Aorta (tissue), 5 donors: ENCODE measurements around the gene HOXD1. TPM values are rescaled to one million over a fixed set of nuclear protein-coding genes. Genes with fewer than 3 reads are reported as not detected.

ENCODE experiments used
- ATAC-seq: fragments of 200-7000 bp; cut with Tn5 transposase; one replicate; pipeline ENCODE4 v1.9.1; 2022; ENCODE audit warnings: moderate library complexity; ENCODE audit not compliant: low FRiP score
- DNase-seq, 2 donors: peaks; one replicate each; pipeline ENCODE4 v3.0.0-alpha.2; 2020
- H3K27ac ChIP-seq, 2 donors: one replicate each; pipeline ENCODE4 v1.5.1; 2013; ENCODE audit warnings: low read length in 2 of 2, mild to moderate bottlenecking in 2 of 2, moderate library complexity in 2 of 2, control low read depth in 1 of 2, inconsistent platforms in 1 of 2, low read depth in 1 of 2
- H3K27me3 ChIP-seq, 2 donors: one replicate each; pipeline ENCODE4 v1.6.1; 2013; ENCODE audit warnings: control low read depth in 1 of 2, low read length in 1 of 2, mild to moderate bottlenecking in 1 of 2, moderate library complexity in 1 of 2; ENCODE audit not compliant: insufficient read depth in 2 of 2, control insufficient read depth in 1 of 2
- H3K36me3 ChIP-seq, 2 donors: one replicate each; pipeline ENCODE4 v1.6.1; 2013; ENCODE audit warnings: control low read depth in 1 of 2, low read length in 1 of 2, mild to moderate bottlenecking in 1 of 2; ENCODE audit not compliant: insufficient read depth in 2 of 2, control insufficient read depth in 1 of 2
- H3K4me1 ChIP-seq, 2 donors: one replicate each; pipeline ENCODE4 v1.6.1; 2013; ENCODE audit warnings: low read length in 2 of 2, control low read depth in 1 of 2, mild to moderate bottlenecking in 1 of 2, moderate library complexity in 1 of 2; ENCODE audit not compliant: insufficient read depth in 2 of 2, control insufficient read depth in 1 of 2
- H3K4me3 ChIP-seq, 2 donors: one replicate each; pipeline ENCODE4 v1.5.1; 2013; ENCODE audit warnings: low read length in 2 of 2, control low read depth in 1 of 2, mild to moderate bottlenecking in 1 of 2
- H3K9me3 ChIP-seq: one replicate; pipeline ENCODE4 v1.6.1; 2013; ENCODE audit warnings: mild to moderate bottlenecking, low read length; ENCODE audit not compliant: control insufficient read depth
- WGBS, 2 donors: extraction: QIAGEN DNeasy Blood & Tissue Kit; methylation state at CpG; one replicate each; pipeline ENCODE4 v1.1.7; 2013; 5-methylcytosine and 5-hydroxymethylcytosine counted together
- intact Hi-C, 2 donors: fragments of 100-400 bp; cut with DNase I; formaldehyde crosslinking; loops; one replicate each; pipeline versions ENCODE4 v1.14.2 to v1.15.0; 2022
- polyA plus RNA-seq, 2 donors: library from polyadenylated mRNA; stranded (reverse); fragments of 200-250 nt; gene quantifications; one replicate each; pipeline ENCODE4 v1.2.3, GENCODE V29; 2013
- total RNA-seq, 2 donors: library from RNA; stranded (reverse); fragmentation: NEBNext Ultra II Directional; extraction: Animal tissue kit (Norgen Biotek cat#: 25700); gene quantifications; one replicate each; pipeline ENCODE4 v1.2.1, GENCODE V29; 2021
- donor health status: healthy with polysubstance abuse.
- donor health status: Bipolar disorder and iron deficiency.
- donor health status: DM: no; HTN: no; CAD: no.
- donor health status: DM: no; HTN: no; CAD: no.
- donor health status: DM: yes; HTN: yes; CAD: no.

Gene HOXD1
- total and polyA plus RNA-seq, 4 donors: 0.31 to 2.2 (median 1.1) TPM

- H3K27ac ChIP-seq: no peak overlapping the region
- DNase-seq (peak in 1 of 2 donors; percentile 72), ATAC-seq (no peak)
- intact Hi-C loops: no loop called here
- peaks cover 0 to 2% of the 10 kb centered on the region in 2 donors for H3K27me3 ChIP-seq
- H3K36me3 ChIP-seq: no peaks in the 10 kb centered on the region
- H3K4me1 ChIP-seq: no peaks in the 10 kb centered on the region
- no peak overlapping the region for H3K4me3 ChIP-seq
- 55 to 72% methylated on average over 43 of the region's 43 CpGs for WGBS, 2 donors
- no peaks in the 10 kb centered on the region for H3K9me3 ChIP-seq
Measured at GRCh38 chr2:176157499-176158185, 30.8 kb upstream of the HOXD1 start.

DNA sequence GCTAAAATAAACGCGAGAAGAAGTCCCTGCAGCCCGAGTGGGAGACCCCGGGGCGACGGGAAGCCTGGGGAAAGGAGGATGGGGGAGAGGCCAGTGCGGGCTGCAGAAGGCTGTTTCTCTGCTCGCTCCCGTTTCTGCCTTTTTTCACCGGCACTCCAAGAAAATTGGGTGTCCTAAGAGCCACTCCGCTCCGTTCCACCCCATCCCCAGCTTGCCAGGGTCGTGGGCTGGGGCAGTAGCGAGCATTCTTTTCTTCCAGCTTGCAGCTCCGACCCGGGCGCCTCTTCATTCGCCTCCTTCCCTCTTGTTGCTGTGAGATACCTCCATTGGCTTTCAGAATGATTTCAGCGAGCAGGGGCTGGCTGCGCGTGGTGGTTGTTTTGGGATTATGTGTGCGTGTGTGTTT, 30.3 kb upstream of the HOXD1 start:
- Histone ChIP-seq H3K27me3 (peaks cover 0 to 2% of the 10 kb centered on the region in 2 donors), H3K36me3 (no peaks in the 10 kb centered on the region)

GRCh38 chr2:176158855-176159662, 29.4 kb upstream of the HOXD1 start:
- Histone ChIP-seq H3K4me1 (no peaks in the 10 kb centered on the region), H3K4me3 (no peak overlapping the region)
- peak in 1 of 2 donors; percentile 64 for DNase-seq

More for the DNA sequence above, 30.3 kb upstream of the HOXD1 start:
- H3K4me3 ChIP-seq: no peak overlapping the region
- no peaks in the 10 kb centered on the region for H3K4me1 ChIP-seq
- H3K27ac ChIP-seq: no peak overlapping the region
- intact Hi-C loops: no loop called here
- DNase-seq: peak in 1 of 2 donors; percentile 31
- ATAC-seq: no peak
- H3K9me3 ChIP-seq: no peaks in the 10 kb centered on the region
- 72 to 80% methylated on average over 22 of the region's 22 CpGs for WGBS, 2 donors

GRCh38 chr2:176159663-176160250, 28.7 kb upstream of the HOXD1 start:
- no peaks in the 10 kb centered on the region for H3K36me3 ChIP-seq
- H3K27me3 ChIP-seq: peaks cover 0 to 2% of the 10 kb centered on the region in 2 donors
- peaks cover 1% of the 10 kb centered on the region for H3K9me3 ChIP-seq
- ATAC-seq (no peak), DNase-seq (peak in 1 of 2 donors; percentile 77)
- peak overlapping the region in 1 of 2 donors; percentile 10 for H3K4me3 ChIP-seq
- intact Hi-C loops: no loop called here
- 27 to 36% methylated on average over 43 to 44 of the region's 44 CpGs for WGBS, 2 donors
- no peaks in the 10 kb centered on the region for H3K4me1 ChIP-seq
- no peak overlapping the region for H3K27ac ChIP-seq

More at GRCh38 chr2:176158855-176159662, 29.4 kb upstream of the HOXD1 start:
- peaks cover 0 to 2% of the 10 kb centered on the region in 2 donors for H3K27me3 ChIP-seq
- H3K9me3 ChIP-seq: no peaks in the 10 kb centered on the region
- no peaks in the 10 kb centered on the region for H3K36me3 ChIP-seq
- no peak overlapping the region for H3K27ac ChIP-seq
- 62 to 70% methylated on average over 39 of the region's 39 CpGs for WGBS, 2 donors
- peak; percentile 7 for ATAC-seq
- intact Hi-C loops: no loop called here

DNA sequence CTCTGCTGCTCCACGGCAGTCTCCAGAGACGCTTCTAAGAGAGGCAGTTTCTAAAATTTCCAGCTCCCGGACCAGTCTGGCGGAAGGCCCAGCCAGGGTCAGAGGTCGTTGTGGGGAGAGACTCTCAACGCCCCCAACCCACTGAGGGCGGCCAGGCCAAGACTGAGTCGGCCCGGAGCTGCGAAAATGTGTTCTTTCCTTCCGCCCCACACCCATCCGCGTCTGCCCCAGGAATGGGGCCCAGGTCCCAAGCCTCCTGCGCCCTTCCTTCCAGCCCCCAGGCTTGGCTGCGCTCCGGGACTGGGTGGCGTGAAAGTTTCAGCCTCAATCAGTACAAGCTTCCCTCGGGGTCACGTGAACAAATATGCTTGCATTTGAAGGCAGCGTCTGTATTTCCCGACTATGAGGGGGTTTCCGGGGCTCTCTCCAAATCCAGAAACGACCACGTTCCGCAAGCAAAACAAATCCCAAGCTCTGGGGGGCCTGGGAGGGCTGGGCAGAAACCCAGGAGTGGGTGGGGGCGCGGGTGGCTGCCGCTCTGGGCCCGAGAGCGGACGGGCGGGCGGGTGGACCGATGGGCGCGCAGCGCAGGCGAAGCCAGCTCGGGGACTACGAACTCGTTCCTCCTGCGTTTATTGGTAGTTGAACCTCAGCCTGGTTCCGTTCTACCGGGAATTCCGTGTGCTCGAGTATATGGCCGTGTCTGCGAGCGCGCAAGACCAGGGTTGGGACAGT, 28.1 kb upstream of the HOXD1 start:
- H3K36me3 ChIP-seq: no peaks in the 10 kb centered on the region
- H3K27me3 ChIP-seq: peaks cover 0 to 3% of the 10 kb centered on the region in 2 donors
- peaks cover 1% of the 10 kb centered on the region for H3K9me3 ChIP-seq
- DNase-seq: peak in 1 of 2 donors; percentile 76
- H3K27ac ChIP-seq: no peak overlapping the region
- peak; percentile 34 for ATAC-seq
- H3K4me1 ChIP-seq: no peaks in the 10 kb centered on the region
- H3K4me3 ChIP-seq: peak overlapping the region in 1 of 2 donors; percentile 10
- intact Hi-C loops: no loop called here
- WGBS, 2 donors: 10 to 14% methylated on average over 42 to 50 of the region's 50 CpGs

DNA sequence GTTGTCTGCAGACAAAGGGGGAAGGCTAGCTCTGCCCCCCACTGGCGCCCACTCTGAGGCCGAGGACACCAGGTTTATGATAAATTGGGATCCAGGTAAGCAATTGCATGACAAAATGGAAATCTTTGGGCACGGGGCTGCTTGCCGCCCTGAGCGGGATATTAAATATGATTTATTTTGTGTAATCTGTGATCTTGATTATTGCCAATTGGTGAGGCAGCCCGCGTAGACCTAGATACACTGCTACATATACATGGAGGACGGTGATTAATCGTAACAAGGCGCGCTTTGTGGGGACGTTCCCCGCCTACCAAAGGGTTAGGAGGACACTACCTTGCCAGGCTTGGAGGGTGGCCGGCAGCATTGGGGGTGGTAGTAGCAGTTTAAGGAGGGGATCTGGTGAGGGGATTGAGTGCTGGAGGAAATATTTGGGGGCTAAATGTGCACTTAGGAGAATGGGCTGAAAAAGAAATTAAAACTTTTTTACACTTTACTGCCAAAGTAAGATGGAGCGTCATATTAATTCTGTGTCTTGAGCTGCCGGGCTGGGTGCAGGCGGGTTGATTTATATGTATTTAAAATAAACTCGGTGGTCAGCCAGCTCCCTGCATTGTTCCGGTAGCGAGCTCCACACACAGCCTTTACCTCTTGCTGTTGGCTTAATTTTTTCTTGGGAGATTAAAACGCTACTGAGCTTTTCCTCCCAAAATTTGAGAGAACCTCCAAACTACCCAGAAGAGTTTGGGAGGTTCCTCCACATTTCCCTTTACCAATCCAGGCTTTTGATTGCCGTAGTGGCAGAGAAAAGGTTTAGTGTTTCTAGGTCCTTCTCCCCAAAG, 27.3 kb upstream of the HOXD1 start:
- Histone ChIP-seq H3K4me3 (no peak overlapping the region), H3K27ac (no peak overlapping the region), H3K4me1 (no peaks in the 10 kb centered on the region), H3K27me3 (peaks cover 0 to 5% of the 10 kb centered on the region in 2 donors), H3K9me3 (peaks cover 1% of the 10 kb centered on the region), H3K36me3 (no peaks in the 10 kb centered on the region)
- DNase-seq (peak in 1 of 2 donors; percentile 57), ATAC-seq (peak; percentile 5)
- WGBS, 2 donors: 49 to 55% methylated on average over 22 of the region's 22 CpGs
- intact Hi-C loops: no loop called here

- H3K9me3 ChIP-seq: peaks cover 1% of the 10 kb centered on the region
- intact Hi-C loops: no loop called here
- no peak overlapping the region for H3K4me3 ChIP-seq
- H3K27ac ChIP-seq: no peak overlapping the region
- no peak for DNase-seq
- 18 to 20% methylated on average over 22 of the region's 22 CpGs for WGBS, 2 donors
- ATAC-seq: no peak
- peaks cover 0 to 5% of the 10 kb centered on the region in 2 donors for H3K27me3 ChIP-seq
- H3K36me3 ChIP-seq: no peaks in the 10 kb centered on the region
- no peaks in the 10 kb centered on the region for H3K4me1 ChIP-seq
Measured at GRCh38 chr2:176161825-176162626, 26.4 kb upstream of the HOXD1 start.
